GDM1 (cell line): ENCODE results near the gene RUNX1.

ENCODE experiments used
- DNase-seq: peaks from one replicate; lab custom pipeline; 2025; lab: John Stamatoyannopoulos, UW

RUNX1 gene

GRCh38 chr21:34846601-34847112 is 202.4 kb downstream of the RUNX1 start:
- DNase-seq, result no peak

DNA sequence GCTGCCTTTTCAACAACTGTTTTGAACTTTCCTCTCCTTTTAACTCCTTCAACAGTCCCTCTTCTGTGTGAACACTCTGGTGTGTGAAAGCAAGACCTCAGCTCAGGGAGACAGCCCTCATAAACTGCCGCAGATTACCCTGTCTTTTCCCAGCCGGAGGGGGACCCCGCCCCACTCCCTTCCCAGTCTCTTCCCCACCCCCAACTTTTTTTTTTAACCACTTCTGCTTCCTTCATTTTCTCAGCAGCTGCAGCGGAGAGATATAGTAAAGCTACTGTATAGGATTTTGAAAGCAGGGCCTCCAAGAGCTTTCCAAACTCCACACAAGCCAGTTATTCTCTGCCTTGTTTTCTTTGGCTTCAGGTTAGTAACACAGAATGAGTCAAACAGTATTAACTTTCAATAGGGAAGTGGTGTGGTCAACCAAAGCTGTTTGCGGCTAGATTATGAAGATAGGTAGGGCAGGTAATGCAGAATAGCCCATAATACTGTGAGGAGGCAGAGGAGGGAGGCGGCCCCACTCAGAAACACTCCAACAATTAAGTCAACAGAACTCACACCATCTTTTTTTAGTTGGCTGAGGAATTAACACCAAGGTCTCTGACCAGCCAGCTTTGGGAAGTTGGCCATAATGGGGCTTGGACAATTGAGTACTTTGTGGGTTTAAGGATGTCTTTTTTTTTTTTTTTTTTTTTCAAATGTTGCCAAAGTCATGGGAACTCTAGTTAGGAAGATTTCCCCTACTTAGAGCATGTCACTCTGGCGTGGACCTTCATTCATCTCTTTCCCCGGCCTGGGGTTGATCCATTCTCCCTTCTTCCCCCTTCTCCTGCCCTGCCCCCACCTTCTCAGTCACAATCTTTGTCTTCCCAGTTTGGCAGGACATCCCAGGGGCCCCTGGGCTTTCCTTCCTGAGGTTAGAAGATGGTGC is 203.3 kb downstream of the RUNX1 start:
- DNase-seq, result no peak

- DNase-seq, result no peak
These were observed 204.2 kb downstream of the RUNX1 start for GRCh38 chr21:34844924-34845238.

DNA sequence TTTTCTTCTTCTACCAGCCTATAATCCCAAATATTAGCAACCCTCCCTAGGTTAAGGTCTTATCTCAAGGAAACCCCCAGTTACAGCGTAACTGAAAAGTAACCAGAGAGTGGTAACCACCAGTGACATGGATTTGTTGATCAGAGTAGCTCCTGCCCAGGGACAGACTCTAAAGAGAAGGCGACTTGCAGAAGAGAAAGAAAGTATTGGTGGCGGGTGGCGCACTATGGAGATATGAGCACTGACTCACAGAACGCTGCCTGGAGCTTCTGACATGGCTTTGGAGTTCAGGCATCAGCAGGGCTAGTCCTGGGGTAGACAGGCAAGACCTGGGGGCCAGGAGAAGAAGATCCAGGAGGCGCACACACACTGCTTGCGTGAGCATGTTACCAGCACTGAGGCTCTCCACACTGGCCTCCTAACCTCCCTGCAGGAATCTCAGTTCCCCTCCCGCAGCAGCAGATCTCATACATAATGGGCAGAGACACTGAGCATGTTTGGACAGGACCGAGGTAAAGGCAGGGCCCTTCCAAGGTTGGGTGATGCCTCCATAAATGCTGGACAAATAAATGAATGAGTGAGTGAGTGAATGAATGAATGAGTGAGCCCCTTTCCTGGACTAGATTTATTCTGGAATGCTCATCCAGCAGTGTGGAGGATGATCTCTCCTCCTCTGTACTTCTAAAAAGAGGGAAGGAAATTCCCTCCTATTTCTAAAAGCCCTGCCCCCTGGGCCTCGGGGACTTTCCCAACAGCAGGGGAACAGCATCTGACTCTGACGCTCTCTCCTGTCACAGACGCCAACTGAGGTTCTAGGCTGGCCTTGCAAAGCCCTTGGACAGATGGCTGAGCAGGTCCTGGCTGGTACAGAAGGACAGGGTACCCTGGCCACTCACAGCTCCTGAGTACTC is 204.8 kb downstream of the RUNX1 start:
- DNase-seq, result no peak

DNA sequence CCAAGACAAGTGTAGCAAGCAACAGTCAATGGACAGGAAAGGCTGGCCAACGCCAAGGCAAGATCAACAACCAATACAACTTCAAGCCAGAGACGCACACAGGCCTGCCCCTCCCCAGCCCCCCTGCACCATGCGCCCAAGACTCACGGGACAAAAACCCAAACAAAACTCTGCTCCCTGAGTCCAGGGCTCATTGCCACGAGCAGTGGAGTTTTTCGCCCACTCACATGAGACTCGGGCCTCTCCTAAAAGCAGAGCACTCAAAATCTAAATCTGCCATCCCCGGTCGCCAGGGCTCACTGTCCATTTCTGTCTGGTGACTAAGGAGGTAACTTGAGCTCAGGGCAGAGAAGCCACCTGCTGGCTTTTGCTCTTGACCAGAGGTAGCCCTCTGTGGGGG is 205.5 kb downstream of the RUNX1 start:
- DNase-seq, result no peak

GRCh38 chr21:34841154-34841553 is 207.9 kb downstream of the RUNX1 start:
- no peak for DNase-seq

GRCh38 chr21:34840693-34841092 is 208.4 kb downstream of the RUNX1 start:
- no peak for DNase-seq

DNA sequence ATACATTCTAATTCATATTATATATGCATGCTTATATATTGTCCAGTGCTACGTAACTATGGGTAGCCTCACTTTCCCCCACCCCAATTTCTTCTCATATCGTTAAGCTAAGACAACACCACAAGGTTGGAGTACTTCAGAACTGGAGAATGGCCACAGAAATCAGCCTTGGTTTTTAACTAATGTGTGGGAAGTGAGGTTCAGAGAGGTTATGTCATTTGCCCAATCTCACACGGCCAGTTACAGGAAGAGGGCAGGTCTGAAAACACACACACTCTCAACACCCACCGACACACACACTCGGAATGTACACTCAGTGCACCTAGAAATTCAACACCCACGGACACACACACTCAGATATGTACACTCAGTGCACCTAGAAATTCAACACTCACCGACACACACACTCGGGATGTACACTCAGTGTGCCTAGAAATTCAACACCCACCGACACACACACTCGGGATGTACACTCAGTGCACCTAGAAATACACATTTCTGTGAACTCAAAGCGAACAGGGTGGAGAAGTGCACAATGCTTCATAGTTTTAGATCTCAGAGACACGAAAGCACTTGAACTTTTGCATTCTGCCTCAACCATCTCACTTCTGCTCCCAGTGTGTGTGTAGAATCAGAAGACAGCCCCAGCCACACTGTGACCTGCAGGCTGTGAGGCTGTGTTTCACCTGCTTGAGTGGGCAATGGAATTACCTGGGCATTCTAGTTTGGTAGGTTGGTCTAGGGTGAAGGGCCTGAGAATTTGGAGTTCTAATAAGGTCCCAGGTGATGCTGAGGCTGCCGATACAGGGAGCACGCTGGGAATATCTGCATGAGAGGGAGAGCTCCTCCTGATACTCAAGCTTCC is 209.9 kb downstream of the RUNX1 start:
- no peak for DNase-seq

DNA sequence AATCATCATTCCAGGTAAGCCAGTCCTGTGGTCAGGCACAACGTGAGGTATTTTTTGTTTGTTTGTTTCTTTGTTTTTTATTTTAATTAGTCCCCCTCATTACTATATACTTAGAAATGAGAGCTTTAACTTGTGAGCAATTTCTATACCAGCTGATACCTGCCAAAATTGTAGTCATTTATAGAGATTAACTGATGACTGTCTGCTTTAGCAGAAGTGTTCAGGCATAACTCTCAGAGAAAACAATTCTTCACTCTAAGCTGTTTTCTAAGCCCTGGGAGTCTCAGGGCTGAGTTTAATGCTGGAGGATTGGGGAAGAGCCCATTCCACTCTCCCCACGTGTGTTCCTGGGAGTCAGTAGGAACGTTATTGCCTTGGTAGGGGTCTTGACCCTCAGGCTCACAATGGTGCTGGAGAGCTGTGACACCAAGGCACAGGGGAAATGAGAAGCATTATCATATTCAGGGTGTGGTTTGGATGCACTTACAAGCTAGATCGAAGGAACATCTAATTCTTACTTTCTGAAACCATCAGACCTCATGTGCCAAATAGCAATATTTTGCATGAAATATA is 212.1 kb downstream of the RUNX1 start:
- DNase-seq, result no peak

- no peak for DNase-seq
These were observed 212.8 kb downstream of the RUNX1 start for GRCh38 chr21:34836103-34836932.

GRCh38 chr21:34835526-34835925 is 213.6 kb downstream of the RUNX1 start:
- DNase-seq, result no peak

- DNase-seq, result no peak
These were observed 214.1 kb downstream of the RUNX1 start for GRCh38 chr21:34834852-34835501.

GRCh38 chr21:34834290-34834689 is 214.8 kb downstream of the RUNX1 start:
- DNase-seq, result no peak

GRCh38 chr21:34833465-34833864 is 215.6 kb downstream of the RUNX1 start:
- DNase-seq, result no peak

- DNase-seq, result no peak
These were observed 218.5 kb downstream of the RUNX1 start for GRCh38 chr21:34830386-34831170.

- DNase-seq, result no peak
These were observed 221.5 kb downstream of the RUNX1 start for GRCh38 chr21:34827445-34828235.

DNA sequence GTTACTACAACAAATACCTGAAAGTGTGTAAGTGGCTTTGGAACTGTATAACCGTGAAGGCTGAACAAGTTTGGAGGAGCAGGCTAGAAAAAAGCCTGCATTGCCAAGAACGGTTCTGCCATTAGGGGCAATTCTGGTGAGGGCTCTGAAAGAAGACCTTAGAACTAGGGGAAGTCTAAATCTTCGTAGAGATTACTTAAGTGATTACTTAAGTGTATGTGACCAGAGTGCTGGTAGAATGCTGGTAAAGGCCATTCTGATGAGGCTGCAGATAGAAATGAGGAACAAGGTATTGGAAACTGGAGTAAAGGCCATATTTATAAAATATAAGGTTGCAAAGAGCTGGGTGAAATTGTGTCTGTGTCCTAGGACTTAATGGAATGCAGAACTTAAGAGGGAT is 222.3 kb downstream of the RUNX1 start:
- DNase-seq, result no peak

DNA sequence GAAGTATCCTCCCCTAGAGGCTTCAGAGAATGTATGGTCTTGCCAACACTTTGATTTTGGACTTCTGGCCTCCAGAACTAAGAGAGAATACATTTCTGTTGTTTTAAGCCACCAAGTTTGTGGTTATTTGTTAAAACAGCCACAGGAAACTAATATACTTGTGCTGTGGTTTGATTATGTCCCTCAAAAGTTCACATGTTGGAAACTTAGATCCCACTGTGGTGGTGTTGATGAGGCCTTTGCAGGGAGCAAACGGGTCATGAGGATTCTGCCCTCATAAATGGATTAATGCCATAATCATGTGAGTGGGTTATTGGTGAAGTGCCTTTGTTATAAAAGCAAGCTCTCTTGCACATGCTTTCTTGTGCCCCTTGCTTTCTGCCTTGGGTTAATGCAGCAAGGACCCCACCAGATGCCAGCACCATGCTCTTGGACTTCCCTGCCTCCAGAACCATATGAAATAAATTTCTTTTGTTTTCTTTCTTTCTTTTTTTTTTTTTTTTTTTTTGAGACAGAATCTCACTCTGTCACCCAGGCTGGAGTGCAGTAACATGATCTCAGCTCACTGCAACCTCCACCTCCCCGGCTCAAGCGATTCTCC is 223.1 kb downstream of the RUNX1 start:
- no peak for DNase-seq
